T follicular helper cell (primary cell): ENCODE data around the gene PHF21B.
"Not testable (repeated sequence)": the region's sequence is repeated elsewhere in the genome, so short reads cannot be mapped to it uniquely, and the experiment has no call there.

Source experiments
- DNase-seq: peaks from one replicate; pipeline ENCODE4 v3.0.0-alpha.2; 2020; ENCODE audit warnings: low read depth
- total RNA-seq, 2 experiments: gene quantifications; one replicate each; lab custom pipeline; 2026; lab: John Stamatoyannopoulos, UW

The PHF21B gene
- 0.09 to 0.12 reads per million in 2 experiments for total RNA-seq

DNA sequence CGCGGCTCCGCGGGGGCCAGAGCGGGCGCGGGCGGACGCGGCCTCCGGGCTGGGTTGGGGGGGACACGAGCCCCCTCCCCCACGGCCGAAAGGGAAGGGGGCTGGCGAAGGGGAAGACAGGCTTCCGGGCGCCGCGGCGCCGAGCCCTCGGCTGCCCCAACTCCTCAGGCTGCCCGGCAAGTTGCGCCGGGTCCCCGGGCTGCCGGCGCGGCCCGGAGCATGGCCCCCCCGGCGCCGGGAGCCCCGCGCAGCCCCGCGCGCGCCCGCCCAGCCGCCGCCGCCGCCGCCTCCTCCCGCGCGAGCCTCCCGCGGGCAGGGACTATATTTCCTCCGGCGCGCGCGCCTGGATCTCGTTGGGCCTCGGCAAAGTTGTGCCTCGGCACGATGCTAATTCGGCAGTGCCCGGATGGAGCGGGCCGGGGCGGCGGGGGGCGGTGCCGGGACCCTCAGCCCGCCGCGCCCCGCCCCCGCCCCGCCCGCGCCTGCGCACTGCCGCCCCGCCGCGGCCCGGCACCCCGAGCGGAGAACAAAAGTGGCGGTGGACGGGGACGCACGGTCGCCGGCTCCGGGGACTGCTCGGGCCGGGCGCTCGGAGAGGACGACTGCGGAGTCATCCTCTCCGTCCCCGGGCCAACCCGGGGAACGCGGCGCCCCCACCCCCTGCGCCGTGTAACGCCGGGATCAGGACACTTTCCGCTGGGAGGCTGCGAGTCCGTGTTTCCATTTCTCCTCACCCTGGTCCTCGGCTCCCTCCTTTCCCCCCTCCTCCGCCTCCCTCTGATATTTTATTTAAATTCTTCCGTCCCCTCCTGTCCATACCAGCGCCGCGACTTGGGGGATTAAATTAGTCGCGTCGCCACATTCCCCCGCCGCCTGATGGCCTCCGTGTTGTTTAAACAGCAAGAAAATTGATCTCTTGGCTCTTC, at the start of gene PHF21B:
TSS of gene PHF21B (minus strand) at position 400 of the 926 bp plus-strand sequence. CDS start 456 bp downstream, outside the sequence.
- DNase-seq: no peak

DNA sequence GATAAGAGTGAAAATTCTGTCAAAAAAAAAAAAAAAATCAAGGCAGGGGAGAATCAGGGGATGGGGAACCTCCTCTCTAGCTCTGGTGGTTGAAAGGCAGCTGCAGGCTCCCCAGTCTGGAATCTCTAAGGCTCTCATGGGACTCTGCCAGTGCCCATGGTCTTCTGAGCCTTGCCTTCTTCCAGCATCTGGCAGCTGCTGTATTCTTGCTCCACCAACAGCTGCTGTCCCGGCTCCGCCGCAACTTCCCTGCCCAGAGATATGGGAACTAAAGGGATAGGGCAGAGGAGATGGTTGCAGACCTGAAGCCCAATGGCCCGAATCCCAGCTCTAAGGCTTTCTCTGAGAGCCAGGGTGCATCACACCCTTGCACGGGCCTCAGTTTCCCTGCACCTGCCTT, 49.5 kb upstream of the PHF21B start:
- no peak for DNase-seq

DNA sequence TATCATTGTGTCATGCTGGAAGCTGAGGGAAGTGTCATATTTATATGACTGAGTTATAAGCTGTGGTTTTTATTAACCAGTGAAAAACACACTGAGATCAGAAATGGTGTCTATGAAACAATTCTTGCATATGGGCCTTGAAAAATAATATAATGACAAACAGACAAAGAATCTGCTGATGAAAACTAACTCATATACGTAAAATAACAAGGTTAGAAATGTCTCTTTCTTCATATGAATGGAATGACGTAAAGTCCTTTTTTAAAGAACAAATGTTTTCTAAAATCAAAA, 48.8 kb upstream of the PHF21B start:
- no peak for DNase-seq

DNA sequence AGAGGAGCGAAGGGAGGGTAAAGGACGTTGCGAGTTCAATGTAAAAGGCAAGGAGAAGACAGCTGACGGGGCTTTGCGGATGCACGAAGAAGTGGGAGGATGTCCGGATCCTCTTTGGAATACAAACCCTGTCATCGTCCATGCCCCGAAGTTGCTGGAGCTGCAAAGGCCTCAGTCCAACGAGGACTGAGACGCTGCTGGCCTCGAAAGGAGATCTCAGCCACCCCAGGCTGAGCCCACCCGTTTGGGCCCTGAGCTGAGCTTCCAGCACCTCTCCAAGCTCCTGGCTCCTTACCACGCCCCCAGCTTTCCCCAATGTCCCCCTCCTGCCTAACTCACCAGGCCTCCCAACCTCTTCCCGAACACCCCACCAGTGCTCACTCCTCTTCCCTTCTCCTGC, 46.1 kb upstream of the PHF21B start:
- no peak for DNase-seq

DNA sequence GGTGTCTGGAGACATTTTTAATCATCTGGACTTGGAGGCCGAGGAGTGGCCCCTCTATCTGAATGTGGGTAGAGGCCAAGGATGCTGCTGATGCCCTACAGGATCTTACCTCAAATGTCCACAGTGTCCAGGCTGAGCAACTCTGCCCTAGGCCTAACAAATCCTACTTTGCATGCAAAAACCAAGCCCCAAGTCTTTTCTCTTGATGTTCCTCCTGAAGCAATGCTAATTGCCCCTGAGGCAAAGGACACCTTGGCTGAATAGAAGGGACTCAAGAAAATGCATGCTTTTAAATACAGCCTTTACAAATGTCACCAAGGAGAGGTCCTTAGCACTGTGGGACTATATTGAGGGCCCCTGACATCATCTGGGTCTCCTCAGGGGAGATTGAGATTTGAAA, 43.8 kb upstream of the PHF21B start:
- DNase-seq: no peak

DNA sequence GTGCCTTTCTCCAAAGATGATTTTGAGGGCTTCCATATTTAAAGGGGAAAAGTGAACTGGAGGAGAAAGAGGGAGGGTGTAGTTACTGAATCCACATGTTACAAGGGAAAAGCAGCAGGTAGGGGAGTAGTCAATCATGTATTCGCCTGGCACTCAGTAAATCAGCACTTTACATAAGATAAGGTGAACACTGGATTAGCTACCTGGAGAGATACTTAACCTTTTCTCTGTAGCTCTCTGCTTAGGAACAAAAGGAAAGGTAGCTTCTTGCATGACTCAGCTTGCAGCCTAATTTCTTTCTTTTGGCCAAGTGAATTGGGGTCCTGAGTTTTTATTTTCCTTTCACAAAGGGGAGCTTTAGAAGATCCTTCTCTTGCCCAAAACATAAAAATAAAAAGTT, 43.3 kb upstream of the PHF21B start:
- no peak for DNase-seq

DNA sequence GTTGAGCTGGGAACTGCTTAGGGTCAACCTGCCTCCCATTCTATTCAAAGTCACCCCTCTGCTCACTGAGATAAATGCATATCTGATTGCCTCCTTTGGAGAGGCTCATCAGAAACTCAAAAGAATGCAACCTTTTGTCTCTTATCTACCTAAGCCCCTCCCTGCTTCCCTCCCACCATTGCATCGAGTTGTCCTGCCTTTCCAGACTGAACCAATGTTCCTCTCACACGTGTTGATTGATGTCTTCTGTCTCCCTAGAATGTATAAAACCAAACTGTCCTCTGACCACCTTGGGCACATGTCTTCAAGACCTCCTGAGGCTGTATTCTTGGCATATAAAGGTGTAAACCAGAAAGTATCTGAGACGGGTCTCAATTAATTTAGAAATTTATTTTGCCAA, 42.9 kb upstream of the PHF21B start:
- not testable (repeated sequence) for DNase-seq

DNA sequence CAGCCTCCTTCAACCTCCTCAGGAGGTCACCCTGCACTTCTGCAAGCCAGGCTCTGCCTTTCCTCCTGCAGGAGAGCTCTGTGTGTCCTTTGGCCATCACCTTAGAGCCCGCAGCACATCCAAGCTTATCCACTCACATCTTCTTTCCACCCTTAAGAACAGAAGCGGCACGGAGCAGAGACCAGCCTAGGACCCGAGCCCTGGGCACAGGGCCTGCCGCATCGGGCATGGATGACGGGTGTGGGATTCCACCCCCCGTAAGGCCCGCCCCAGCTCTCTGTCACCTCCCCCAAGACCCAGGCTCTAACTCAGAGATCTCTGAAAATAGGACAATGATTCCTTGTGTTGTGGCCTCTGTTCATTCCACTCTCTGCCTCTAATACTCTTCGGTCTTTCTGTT, 42.1 kb upstream of the PHF21B start:
- DNase-seq: no peak

DNA sequence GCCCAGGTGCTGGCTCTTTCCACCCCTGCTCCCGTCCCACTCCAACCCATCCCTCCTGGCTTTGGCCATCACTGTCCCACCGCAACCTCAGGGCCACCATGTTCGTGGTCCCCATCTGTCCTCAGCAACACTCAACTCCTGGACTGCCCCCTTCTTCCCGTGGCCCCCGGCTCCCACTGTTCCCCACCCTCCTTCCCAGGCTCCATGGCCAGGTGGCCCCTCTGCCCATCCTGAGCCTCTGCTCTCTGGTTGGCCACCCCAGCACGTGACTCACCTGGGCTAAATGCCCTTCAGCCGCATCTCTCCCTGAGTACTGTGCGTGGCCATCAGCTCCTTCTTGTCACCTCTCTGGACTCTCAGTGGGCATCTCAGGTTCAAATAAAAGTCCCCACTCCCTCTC, 41.6 kb upstream of the PHF21B start:
- no peak for DNase-seq

DNA sequence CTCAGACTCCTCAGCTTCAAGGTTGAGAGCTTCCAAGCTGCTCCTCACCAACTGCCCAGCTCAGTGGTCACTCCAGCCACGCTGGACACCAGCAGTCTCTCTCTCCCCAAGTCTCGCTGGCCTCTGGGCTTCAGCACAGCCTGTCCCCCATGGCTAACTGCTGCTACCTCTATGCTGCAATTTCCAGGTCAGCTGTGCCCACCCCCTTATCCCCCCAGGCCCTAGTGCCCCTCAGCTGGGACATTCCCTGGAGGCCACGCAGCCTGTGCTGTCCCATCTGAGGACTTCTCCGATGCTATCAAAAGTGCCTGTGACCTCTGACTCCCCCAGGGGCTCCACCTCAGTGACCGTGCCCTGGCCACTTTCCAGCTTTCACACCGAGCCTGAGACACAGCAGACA, 37.5 kb upstream of the PHF21B start:
- no peak for DNase-seq

DNA sequence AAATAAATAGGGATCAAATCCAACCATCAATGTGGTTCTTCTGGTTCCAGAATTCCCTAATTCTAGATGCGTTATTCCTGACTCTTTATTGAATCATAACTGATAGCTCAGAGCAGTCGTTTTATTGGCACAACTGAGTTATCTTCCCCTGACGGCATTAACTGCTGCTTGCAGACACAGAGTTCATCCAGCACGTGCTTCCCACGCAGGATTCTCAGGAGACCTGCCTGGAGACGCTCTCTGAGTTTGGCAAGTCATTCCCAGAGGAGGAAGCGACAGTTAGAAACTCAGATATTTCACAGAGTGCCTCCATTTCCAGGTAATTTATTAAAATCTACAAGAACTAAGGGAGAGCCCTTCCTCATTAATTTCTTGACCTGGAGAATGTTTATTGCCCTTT, 35.4 kb upstream of the PHF21B start:
- DNase-seq: no peak

DNA sequence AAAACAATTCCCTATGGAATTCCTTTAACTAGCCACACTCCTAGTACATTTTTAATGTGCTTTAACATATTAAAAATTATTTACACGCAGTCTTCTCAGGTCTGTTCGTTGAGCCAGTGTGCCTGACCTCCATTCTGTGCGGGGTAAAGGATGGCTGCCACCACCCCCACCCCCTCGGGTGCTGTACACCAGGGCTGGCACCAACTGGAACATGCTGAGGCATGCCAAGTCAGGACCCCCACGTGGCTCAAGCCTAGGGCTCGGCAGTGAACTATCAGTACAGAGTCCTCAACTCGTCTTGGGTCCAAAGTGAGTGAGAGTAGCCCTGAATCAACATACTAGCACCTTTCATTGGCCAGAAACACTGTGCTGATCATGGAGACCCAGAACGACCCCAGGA, 32.5 kb upstream of the PHF21B start:
- no peak for DNase-seq

DNA sequence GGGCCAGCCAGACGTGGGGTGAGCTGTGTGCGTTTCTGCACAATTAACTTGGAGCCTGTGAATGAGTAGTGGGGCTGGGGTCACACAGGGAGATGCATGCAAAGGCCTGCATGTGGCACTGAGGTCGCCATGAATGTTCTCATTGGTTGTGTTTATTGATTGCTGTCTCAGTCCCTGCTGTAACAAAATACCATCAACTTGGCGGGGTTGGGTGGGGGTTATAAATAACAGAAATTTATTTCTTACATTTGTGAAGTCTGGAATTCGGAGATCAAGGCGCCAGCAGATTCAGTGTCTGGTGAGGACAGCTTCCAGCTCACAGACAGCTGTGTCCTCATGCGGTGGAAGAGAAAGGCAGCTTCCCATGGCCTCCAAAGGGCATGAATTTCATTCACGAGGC, 29.3 kb upstream of the PHF21B start:
- DNase-seq: no peak

DNA sequence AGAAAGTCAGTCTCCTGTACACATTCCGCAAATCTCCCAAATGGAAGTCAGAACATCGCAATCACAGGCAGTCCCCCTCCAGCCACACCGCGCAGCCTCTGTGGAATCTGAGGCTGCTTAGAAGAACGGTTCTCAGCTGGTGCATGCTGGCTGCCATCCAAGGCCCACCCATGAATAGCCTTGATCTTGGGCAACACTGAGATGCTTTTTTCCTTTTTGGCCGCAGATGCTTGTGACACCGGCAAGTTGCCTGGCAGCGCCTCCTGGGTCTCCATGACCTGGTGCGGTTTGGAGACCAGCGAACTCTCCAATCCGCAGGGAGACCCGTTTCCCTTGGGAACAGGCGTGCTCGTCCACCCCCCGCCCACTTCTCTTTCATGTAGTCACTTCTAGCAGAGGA, 26.3 kb upstream of the PHF21B start:
- DNase-seq: no peak

DNA sequence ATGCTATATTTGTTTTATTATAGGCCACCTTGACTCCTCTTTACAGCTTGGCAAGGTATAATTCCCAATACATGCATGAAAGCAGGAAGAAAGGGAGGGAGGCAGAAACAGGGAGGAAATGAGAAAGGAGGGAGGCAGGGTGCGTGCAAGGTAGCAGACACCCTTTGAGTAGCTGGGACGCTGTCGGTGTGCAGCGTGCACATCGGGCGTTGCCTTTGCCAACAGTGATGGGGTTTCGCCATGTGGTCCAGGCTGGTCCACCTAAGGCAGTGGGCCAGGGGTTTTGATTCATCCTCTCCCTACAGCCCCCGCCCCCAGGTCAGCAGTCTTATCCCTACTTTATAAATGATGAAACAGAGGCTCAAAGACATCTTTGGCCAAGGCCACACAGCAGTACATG, 25.0 kb upstream of the PHF21B start:
- DNase-seq: no peak

DNA sequence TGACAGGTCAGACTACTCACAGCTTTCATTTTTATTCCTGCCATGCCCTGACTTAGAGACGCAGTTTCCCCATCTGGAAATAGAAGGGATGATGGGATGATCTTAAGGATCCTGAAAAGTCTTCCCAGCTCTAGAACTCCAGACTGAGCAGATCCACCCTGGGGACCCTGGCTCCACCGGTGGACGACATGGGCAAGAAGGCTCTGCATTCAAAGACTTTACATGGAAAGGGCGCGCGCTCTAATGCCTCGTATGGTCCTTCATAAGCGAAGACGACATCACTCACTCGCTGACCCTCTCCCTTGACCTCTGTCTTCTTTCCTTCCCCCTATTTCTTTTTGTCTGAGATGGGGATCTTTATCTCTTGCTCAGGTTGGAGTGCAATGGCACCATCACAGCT, 24.4 kb upstream of the PHF21B start:
- DNase-seq: no peak

DNA sequence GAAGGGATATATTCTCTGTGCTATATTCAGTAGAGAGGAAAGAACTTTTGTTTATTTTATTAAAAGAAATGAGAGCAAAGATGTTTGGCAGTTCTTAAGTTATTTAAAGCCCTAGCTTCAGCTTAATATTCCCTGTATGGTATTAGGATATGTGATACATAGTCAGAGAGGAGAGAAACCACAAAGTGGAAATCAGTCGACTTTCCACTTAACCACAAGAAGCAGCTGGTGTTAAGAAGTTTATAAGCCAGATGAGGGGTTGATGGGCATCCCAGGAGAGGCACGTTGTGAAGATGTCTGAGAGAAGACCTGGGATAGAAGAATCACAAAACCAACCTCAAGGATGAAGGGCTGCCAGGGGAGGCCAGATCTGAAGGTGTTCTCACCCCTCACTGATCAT, 23.3 kb upstream of the PHF21B start:
- DNase-seq: no peak

DNA sequence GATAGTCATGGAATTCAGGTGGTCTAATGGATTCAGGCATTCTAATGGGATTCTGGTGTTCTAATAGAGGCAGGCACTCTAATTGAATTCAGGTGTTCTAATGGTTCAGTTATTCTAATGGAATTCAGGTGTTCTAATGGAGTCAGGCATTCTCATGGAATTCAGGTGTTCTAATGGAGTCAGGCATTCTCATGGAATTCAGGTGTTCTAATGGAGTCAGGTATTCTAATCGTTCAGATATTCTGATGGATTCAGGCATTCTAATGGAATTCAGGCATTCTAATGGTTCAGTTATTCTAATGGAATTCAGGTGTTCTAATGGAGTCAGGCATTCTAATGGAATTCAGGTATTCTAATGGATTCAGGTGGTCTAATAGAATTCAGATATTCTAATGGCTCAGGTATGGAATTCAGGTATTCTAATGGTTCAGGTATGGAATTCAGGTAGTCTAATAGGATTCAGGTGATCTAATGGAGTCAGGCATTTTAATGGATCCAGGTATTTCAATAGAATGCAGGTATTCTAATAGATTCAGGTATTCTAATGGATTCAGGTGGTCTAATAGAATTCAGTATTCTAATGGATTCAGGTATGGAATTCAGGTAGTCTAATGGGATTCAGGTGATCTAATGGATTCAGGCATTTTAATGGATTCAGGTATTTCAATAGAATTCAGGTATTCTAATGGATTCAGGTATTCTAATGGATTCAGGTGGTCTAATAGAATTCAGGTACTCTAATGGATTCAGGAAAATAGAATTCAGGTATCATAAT, 22.0 kb upstream of the PHF21B start:
- DNase-seq: no peak

DNA sequence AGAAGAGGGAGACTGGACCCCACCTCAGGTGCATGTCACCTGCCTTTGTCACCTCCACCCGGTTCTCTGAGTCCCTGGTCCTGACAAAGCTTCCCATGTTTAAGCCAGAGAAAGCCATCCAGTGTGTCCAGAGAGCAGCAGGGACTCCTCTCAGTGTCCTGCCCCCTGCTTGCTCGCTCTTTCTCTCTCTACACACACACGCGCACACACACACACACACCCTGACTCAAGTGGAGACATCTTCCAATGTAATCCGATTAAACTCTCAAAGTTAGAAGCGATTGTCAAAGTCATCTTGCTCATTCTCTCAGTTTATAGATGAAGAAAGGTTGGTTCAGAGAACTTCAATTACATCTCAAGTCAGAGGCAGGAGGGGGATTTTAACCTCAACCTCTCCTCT, 19.7 kb upstream of the PHF21B start:
- no peak for DNase-seq

DNA sequence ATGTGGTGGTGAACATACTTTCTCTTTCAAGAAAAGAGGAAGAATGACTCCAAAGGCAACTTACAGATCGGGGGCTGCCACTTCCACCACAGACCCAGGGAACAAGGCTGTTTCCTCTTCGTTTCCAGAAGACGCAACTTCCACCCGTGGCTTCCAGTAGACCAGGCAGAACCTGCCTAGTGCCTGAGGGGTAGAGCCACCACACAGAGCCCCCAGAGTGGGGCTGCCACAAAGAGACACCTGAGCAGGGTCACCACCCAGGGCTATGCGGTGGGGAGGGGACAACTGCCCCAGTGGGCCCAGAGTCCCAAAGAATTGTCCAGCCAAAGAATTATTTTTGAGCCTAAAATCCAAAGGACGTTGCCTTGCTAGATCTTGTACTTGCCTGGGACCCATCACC, 16.7 kb upstream of the PHF21B start:
- DNase-seq: no peak

DNA sequence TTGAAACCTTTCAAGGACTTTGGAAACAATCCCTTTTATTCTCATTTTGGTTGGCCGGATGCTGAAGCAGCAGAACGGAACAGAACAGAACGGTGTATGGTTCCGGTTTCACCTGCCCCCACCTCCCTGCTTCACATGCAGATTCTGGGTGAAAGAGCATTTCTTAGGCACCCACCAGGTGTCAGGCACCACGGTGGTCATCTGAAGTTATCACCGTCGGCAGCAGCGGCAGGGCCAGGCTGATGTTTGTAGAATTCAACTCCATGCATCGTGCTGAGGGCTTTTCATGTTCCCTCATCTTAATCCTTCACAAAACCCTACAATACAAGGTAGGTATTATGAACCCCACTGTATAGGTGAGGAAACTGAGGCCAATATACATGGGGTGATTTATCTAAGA, 13.6 kb upstream of the PHF21B start:
- DNase-seq: no peak

DNA sequence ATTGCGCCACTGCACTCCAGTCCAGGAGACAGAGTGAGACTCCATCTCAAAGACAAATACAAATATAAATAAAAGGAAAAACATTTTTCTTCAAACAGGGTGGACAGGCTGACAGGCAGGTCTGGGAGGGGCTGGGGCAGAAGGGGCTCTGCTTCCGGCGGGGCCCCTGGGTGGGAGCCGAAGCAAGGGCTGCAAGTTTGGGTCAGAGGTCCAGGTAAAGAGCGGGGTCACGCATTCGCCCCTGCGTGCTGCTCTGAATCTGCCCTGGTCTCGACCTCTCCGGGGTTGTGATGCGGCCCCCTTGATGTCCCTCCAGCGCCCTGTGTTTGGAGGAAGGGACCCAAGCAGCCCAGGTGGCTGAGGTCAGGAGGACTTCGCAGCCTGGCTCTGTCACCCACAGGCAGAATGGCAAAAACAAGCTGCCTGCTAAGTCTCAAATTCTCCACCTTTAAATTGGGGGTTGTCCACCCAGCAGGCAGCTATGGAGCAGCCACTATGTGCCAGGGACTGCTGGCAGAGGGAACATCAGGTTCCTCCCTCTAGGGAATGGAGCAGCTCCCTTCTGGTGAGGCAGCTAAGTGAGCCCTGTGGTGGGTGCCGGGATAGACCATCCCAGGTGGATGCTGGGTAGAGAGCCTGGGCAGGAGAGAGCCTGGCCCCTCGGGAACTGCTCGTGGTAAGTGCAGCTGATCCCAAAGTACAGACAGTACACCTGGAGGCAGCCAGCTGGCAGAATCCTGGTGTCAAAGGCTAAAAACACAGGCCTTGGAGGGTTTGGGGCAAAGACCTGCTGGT, 10.3 kb upstream of the PHF21B start:
- no peak for DNase-seq

DNA sequence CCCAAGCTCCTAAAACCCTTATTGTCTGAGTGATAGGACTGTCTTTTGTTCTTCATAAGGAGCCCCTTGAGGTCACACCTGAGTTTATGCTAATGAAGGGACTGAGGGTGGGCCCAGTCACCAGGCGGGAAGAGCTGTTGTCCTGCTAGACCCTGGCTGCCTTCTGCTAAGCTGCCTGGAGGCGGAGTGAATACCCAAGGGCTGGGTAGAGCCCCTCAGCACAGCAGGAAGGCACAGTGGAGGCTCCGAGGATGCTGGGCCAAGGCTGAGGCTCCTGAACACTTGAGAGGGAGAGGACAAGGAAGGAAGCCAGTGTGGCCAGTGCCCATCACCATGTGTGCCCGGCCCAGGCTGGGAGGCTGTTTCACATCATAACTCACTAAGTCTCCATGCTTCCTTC, 4.8 kb upstream of the PHF21B start:
- DNase-seq: no peak
